HG03571 (cell line): Measurements from ENCODE around the gene FNBP1.
"Not testable (repeated sequence)": the region's sequence is repeated elsewhere in the genome, so short reads cannot be mapped to it uniquely, and the experiment has no call there.

Experiments
- ATAC-seq: cut with Tn5 transposase; IDR thresholded peaks from one replicate; pipeline ENCODE4 v1.9.1; 2021; ENCODE audit not compliant: unreplicated experiment

Gene FNBP1

DNA sequence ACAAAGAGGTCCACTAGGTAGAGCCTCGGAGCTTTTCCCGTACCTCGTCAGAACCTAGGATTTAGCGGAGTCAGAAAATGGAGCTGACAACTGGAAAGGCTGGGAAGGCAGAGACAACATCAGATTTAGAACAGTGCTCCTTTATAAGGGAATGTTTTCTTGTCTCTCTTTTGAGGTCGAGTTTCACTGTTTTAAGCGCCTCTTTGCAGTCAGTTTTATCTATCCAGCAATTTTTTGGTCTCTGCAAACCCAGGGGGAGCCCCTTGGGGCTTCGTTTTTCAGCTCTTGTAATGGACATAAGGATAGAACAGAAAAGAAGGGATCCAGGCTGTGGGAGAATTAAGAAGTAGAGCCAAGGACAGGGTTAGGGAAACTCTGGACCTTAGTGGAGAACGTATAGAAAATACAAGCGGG is 80.5 kb downstream of the FNBP1 start:
- ATAC-seq: no peak

DNA sequence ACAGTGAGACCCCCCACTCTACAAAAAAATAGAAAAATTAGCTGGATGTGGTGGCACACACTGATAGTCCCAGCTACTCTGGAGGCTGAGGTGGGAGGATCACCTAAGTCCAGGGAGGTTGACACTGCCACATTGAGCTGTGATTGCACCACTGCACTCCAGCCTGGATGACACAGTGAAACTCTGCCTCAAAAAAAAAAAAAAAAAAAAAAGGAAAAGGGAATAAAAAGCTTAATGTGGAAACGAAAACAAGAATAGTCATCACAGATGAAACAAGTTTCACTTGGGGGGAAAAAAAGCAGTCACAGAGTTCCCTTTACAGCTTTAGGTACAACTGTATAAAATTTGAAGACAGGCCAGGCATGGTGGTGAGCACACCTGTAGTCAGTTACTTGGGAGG is 84.2 kb downstream of the FNBP1 start:
- ATAC-seq: no peak

DNA sequence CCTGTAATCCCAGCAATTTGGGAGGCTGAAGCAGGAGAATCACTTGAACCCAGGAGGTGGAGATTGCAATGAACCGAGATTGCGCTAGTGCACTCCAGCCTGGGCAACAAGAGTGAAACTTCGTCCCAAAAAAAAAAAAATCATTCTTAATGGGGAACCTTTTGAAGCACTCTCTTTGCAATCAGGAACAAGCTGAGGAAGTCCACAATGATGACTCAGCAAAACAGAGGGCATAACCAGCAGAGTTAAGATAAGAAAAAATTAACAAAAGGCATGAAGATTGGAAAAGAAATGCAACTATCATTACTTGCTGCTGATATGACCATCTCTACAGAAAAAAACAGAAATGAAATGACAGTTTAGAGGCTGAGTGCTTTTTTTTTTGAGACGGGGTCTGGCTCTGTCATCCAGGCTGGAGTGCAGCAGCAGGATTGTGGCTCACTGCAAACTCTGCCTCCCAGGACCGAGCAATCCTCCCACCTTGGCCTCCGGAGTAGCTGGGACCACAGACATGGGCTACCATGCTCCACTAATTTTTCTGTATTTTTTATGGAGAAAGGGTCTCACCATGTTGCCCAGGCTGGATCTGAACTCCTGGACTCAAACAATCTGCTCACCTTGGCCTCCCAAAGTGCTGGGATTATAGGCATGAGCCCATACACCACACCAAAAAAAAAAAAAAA is 88.0 kb downstream of the FNBP1 start:
- no peak for ATAC-seq

DNA sequence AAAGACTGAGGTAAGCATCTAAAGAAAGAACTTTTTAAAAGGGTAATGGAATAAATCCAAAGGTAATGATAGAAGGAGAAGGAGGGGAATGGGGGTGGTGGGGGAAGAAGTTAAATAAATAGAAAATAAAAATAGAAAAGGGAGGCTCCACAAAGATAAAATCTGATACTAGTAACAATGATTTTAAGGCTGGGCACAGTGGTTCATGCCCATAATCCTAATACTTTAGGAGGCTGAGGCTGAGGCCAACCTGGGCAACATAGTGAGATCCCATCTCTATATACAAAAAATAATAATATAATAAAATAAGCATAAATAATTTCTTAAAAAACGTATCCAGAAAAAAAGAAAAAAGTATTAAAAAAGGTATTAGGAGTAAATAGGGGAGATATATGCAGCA is 89.3 kb downstream of the FNBP1 start:
- no peak for ATAC-seq

DNA sequence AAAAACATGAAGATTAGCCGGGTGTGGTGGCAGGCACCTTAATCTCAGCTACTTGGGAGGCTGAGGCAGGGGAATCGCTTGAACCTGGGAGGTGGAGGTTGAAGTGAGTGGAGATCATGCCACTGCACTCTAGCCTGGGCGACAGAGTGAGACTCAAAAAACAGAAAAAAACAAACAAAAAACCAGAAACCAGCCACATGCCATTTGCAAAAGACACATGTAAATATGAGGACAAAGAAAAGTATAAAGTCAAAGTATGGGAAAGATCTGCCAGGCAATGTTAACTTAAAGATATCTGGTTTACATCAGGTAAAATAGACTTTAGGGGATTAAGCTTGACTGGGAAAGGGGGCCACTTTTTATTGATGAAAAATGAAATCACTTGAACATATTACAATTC is 90.7 kb downstream of the FNBP1 start:
- no peak for ATAC-seq

DNA sequence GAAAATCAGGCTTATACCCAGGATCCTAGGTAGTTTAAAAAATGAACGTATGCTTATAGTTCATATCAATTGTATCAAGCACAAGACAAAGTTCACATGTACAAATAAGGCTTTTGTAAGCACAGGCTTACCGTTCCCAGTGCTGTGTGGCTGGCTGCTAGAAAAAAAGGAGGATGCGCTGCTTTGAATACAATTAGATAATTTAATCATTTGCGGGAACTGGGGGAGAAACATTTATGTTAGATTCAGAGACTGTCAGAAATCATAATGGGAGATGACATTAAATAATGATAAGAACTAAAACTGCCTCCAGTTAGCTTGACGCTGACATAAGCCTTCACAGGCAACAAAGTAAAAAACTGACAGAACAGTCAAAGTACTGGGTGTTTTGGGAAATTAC is 93.2 kb downstream of the FNBP1 start:
- no peak for ATAC-seq

DNA sequence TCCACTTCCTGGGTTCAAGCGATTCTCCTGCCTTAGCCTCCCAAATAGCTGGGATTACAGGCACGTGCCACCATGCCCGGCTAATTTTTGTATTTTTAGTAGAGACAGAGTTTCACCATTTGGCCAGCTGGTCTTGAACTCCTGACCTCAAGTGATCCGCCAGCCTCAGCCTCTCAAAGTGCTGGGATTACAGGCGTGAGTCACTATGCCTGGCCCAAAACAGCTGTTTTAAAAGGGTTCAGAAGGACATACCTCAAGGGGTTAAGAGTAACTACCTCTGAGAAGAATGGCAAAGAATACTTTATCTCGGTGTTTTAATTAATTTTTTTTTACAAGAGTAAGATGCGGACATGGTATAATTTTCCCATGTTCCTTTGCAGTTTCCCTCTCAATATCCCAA is 94.4 kb downstream of the FNBP1 start:
- not testable (repeated sequence) for ATAC-seq

DNA sequence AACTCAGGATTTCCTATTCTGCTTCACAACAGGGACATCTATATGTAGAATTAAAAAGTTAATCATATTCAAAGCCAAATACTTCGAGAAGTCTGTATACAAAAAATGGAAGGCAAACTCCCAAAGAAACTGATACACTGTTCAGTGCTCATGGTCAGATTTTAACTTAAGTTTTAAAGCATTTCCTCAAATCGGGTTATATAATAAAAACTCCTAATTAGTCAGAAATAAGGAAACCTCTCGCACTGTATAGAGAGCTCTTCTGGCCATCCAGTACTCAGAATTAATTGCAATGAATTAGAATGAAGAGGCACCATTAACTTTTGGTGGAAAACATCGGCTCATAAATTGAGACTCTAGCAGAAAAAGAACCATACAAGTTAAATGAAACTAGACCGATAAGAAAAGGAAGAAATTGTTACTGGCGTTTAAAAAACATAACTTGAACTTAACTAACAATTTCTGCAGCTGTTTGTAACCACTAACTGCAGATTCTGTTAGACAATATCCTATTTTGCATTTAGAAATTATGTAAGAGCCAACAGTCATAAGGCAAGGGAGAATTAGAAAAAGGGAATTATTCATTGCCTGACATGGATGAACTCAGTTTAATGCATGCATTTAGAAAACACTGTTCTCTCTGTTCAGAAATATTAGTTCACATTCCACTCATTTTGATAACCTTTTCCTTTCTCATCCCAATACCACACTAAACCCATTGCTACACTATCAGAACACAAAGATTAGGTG is 96.6 kb downstream of the FNBP1 start:
- no peak for ATAC-seq

DNA sequence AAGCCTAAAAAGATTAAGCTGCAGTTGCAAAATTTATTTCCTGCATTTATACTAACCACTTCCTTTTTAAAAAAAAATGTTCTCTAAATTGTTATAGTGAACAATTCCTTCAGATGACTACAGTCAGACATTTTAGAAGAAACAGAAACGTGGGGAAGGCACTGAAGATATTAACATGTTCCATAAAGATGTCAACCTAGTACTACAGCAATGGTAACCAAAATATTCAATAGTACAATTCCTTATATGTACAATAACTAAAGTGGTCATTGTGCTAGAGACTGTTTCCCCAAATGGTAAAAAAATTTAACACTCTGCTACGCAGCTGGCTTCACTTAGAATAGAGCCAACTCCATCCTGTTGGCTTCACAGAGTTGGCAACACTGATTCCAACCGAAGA is 97.7 kb downstream of the FNBP1 start:
- ATAC-seq: no peak

DNA sequence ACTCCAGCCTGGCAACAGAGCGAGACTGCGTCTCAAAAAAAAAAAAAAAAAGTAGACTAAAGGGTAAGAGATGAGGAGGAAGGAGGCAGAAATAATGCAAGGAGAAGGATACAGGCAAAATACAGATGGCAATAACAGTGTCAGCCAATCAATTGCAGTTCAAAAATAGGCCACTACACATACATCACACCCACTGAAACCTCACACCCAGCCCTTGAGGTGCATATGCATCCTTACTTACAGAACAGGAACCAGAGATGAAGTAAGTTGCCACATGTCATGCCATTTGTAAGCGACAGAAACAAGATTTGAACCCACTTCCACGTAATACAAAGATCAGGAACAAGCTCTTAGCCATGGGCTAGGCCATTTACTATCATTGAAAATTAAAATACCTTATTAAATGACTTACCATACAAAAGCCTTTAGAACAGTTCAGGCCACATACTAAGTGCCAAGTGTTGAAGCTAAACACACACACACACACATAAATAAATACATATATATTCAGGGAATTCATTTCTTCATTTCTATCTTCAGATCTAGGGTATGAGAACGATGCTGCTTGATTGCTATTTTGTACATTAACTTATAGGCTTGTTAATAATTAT is 98.4 kb downstream of the FNBP1 start:
- ATAC-seq: no peak

DNA sequence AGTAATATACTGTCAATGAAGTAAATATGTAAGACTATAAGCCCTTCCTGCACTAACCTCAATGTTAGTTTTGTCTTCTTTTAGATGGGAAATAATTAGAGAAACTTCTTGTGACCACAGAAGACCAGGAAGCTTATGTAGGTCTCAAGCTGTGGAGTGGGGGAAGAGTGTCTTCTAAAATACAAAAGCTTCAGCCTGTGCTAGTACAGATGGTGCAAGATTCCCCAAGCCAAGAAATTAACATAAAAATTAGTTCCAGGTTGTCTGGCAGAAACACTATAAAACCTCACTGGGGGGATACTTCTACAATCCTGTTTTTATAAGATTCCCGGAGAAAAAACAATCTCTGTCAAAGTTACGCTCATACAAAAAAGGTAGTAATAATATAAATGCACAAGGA is 103.6 kb downstream of the FNBP1 start:
- no peak for ATAC-seq

DNA sequence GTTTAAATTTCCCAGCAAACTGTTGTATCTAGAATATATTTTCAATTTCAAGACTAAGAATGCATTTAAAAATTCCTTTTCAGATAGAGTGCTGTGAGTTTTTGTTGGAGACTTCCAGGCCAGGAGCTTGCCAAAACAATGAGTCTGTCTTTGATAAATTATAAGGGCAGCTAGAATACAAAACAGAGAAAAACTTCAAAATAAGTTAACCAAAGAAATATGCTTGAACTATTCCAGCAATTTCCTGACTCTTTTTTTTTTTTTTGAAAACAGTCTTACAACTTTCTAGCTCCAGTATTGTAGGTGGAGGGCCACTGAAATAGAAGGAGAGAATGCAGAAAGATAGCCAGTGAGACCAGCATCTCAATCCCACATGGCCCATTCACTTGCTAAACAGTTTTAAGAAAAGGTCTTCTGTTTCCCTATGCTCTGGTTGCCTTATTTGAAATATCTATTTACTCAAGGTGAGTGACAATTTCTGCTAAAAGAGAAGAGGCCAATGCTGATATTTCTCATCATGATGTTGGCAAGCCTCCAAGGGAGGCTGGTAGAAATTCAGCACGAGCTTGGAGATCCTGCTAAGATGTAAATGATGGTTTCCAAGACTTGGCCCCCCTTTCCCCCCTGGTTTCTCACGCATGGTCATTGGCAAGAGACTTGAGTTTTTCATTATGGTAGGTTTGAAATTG is 104.6 kb downstream of the FNBP1 start:
- no peak for ATAC-seq

DNA sequence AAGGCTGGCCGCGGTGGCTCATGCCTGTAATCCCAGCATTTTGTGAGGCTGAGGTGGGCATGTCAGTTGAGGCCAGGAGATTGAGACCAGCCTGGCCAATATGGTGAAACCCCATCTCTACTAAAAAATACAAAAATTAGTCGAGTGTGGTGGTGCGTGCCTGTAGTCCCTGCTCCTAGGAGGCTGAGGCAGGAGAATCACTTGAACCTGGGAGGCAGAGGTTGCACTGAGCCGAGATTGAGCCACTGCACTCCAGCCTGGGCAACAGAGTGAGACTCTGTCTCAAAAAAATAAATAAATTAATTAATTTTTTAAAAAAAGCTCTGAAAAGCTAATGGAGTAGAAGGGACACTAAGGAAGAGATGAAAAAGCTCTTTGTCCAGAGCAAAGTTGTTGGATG is 105.1 kb downstream of the FNBP1 start:
- ATAC-seq: not testable (repeated sequence)

DNA sequence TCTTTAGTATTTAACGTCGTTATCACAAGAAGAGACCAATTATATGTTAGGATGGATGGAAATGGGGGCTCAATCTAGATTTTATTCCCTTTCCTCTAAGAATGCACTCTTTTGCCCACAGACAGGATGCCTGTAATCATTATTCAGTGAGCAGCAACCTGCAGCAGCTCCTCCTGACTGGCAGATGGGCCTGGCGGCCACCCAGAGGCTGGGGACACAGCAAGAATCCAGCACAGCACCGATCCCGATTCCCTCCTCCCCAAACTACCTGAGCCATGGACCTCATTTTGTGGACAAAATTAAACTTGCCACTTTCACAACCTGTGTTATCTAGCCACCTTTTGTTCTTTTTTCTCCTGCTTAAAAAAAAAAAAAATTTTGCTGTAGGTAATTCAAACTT is 106.8 kb downstream of the FNBP1 start:
- no peak for ATAC-seq

DNA sequence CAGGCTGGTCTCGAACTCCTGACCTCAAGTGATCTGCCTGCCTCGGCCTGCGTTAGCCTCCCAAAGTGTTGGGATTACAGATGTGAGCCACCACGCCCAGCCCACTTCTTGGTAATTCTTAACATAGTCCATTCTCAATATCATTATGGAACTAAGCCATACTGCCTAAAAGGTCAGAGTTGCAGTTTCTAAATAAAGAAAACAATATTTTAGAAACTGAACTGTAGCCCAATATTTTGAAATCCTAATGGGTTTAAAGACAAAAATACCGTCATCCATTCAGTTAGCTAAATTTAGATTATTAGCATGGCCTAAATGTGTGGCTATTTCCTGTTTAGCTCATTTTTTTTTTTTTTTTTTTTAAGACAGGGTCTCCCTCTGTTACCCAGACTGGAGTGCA is 108.2 kb downstream of the FNBP1 start:
- ATAC-seq: no peak

DNA sequence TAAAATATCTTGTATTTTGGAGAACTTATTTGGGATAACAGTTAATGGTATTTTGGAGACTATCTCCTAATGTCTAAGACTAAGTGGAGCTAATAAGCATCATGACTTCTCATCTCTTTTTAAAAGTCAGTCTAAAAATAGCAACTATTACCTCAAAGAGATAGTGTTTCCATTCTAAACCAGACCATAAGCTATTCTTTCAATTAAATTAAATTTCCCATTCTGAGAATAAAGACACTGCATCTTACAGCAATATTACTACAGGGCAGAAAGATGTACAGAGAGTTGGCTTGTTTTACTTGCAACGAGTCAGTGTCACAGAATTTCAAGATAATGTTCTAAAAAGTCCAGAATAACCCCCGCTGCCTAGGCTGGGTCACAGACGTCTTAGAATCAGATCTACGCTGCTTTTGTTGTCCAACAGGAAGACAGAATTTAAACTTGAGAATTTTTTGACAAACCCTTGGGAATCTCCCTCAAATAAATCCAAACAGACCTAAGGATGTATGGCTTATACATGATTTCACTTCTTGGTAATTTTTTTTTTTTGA is 108.9 kb downstream of the FNBP1 start:
- ATAC-seq: no peak

DNA sequence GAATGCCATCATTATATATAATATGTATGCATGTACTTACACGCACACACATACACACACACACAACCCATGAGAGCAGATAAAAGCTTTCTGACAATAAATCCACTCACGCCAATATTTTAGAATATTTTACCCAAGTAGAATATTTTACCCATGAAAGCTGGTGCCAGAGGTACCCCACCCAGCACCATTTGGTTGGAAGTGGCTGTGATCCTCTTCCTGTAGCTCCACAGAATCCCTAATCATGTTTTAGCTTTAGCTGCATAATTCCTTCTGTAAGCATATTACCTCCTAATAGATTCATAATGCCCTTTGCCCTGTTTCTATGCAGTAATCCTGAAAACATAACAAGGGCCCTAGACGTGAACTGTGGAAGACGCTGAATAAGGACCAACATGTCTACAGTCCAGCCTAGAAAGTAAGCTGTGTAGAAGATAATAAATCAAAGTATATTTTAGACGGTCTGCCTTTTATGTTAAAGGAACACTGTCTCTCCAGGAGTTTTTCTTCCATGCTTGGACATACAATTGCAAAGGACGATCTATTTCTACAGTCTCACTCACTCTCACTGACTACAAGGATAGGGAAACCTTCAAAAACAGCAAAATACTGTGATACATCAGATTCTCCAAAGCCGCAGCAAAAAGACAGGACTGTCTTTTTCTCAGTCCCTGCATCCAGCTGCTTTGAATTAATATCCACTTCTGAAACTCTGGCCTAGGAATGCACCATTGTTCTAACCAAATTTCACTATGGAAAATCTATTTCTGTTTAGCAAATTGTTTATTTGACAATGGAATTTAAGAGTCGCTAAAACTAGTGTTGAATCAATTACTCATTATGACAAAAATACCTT is 109.6 kb downstream of the FNBP1 start:
- ATAC-seq: no peak

DNA sequence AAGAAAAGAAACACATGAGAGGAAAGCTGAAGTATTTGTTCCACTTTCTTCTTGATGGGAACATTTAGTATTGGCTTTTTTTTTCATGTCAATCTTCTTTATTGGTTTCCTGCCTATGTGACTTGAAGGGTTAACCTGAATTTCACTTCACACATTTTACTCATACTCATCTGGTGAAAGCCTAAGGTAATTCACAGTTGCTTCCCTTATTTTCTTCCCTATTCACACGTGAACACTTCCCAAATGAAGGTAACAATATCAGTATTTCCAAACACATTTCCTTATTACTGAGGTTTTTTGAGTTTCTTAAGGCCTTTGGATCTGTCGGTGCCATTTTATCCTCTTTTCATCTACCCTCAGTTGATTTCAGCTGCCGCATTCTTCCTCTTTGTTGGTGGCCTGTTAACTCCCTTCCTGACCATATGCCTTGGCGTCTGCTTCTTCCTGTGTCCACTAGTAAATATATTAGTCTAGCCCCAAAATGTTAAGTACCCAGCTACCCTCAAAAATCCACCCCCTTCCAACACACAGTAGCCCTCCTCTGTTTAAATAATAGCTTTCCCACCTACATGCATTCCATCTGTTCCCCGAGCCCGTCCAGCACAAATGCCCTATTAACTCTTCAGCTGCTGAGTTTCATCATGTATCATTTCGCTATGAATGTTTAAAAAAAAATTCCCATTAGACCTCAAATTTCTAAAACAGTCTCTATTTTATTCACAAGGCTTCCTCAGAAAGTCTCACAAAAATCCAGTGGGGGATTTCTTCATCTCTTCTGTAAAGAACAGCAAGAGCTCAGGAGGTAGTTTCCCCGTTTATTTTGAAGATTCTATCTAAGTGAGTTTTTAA is 110.5 kb downstream of the FNBP1 start:
- no peak for ATAC-seq

DNA sequence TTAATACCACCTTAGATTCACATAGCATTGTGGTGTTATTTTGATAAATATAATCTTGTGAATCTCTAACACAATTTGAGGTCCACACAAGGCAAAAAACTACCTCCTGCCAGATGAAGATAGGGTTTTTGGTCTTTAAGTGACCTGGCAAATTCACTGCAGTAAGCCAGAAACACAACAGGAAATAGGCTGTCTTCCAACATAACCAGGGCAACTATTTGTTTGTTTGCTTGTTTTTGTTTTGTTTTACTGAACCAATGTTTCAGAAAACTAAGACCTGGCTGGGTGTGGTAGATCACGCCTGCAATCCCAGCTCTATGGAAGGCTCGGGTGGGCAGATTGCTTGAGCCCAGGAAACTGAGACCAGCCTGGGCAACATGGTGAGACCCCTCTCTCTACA is 112.2 kb downstream of the FNBP1 start:
- no peak for ATAC-seq
